ENCODE results near the gene SLC16A9. TPM values are rescaled to one million over a fixed set of nuclear protein-coding genes. Genes with fewer than 3 reads are reported as not detected.

SLC16A9 gene
- total RNA-seq, 1 donor from 2014 or later = 8.2 TPM

DNA sequence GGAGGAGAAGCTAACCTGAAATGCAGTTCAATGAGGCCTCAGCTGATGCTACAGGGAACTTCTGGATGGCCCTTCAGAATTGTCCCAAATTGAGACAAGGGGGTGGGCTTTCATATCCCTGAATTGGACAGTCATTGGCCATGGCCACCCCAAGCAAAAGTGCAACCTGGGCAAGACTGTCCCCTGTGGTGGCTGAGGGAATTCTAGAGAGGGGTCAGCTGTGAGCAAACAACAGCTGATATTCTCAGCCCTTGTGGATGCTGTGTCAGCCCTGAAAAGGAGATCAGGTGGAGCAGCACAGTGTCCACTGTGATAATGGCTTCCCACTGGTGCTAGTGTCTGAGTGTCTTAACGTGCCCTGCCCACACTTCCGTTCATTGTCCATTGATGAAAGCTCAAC is 76.6 kb downstream of the SLC16A9 start:
- FAIRE-seq = no peak
- no peak for DNase-seq (ENCODE audit: low spot score in 2 of 2)

DNA sequence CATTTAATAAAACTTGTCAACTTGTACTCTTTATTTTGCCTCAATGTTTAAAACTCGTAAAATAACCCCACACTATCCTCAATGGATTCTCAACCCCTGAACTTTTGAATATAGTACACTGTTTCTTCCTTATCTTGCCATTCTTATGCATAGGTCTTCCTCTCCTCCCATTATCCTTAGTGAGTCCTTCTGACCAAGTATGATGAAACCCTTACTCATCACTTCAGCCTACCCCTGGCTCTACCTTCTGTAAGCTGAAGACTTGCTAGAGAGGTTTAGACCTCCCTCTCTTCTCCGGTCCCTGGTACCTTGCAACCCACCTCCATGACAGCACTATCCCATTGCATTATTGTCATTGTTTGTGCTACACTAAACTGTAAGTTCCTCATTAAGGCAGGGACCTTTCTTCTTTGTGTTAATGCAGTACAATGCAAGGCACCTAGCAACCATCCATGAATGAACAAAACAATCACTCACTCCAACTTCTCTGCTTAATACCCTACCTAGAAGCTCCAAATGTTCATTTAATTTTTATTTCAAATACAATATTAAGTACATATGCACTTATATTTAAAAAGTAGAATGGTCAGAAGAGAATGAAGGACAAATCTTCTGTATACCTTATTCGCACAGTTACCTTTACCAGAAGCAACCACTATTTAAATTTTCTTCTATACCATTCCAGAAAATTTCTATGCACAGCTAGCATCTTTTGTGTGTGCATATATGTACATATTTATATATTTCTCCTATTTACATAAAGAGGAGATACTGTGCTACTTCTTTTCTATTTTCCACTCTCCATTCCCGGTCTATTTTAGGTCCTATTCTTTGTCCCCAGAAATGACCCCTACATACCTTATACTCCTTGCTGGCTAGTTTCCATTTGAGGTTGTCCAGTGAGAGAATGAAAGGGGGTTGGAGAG is 77.5 kb downstream of the SLC16A9 start:
- DNase-seq (ENCODE audit: low spot score in 2 of 2) = no peak
- no peak for FAIRE-seq

DNA sequence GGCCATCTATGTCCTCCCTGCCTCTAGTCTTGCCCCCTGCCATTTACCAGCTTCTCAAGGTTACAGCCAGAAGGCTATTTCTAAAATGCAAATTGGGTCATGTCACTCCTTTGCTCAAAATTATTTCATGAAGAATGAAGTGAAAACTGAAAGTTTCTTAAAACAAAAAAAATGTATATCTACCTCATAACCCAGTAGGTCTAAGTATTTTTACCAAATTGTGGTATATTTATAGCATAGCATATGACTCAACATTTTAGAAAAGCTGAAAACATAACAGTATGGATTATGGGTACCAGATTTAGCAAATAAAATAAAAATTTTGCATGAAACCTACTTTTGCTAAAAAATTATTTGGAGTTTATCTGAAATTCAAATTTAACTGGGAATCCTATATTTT is 78.4 kb downstream of the SLC16A9 start:
- DNase-seq (ENCODE audit: low spot score in 2 of 2) (no peak), FAIRE-seq (no peak)

DNA sequence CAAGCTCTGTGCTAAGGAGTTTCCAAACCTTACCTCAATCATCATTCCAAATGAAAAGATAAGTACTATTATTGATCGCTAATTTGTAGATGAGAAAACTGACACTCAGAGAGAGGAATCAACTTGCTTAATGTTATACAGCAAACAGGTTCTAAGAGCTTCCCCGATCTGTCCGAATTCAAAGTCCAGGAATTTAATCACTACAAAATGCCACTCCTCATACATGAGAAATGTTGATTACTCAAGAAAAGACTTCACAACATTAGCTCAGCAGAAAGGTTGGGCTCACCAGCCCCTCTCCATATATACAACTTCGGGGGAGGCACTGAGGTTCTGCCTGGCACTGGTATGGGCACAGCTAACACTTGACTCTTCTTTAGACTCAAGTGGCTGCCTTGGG is 80.7 kb downstream of the SLC16A9 start:
- no peak for FAIRE-seq
- DNase-seq (ENCODE audit: low spot score in 2 of 2) = no peak

DNA sequence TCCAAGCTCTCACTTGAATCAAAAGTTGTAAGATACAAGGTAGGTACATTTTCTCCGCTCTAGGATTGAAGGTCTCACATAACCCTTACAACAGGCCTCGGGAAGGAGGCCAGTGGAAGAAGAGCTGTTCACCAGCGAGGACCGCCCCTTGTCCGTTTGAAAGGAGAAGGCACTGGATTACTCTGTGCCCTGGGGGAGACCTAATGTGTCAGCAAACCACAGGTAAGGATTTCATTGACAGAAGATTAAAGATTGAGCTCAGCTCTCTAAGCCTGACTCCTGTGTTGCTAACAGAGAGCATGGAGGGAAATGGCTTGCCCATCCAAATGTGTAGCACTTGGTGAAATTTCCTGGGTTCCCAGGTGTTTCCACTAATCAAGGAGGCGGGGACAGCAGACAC is 81.2 kb downstream of the SLC16A9 start:
- FAIRE-seq = no peak

DNA sequence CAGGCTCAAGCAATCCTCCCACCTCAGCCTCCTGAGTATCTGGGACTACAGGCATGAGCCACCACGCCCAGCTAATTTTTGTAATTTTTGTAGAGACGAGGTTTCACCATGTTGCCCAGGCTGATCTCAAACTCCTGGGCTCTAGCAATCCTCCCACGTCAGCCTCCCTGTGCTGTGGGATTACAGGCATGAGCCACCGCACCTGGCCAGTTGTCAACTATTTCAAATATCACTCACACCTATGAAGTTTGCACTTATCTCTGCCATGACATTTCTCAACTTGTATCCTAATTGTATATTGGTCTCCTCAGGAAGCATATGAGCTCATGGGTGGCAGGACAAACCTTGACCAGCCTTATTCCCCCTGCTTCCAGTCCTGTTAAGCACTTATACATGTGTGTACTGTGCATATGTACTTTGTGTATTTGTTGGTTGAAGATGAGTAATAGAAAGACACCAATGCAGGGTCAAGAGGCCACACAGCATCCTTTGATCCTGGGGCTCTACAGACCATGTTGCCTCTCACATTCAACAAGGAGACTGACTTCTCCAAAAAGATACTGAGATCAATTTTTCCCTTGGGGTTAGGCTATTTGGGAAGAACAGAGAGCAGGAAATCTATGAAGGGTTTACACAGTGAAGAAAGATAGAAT is 82.2 kb downstream of the SLC16A9 start:
- FAIRE-seq (no peak), DNase-seq (ENCODE audit: low spot score in 2 of 2) (no peak)

More for the DNA sequence above, 81.2 kb downstream of the SLC16A9 start:
- no peak for DNase-seq (ENCODE audit: low spot score in 2 of 2)

DNA sequence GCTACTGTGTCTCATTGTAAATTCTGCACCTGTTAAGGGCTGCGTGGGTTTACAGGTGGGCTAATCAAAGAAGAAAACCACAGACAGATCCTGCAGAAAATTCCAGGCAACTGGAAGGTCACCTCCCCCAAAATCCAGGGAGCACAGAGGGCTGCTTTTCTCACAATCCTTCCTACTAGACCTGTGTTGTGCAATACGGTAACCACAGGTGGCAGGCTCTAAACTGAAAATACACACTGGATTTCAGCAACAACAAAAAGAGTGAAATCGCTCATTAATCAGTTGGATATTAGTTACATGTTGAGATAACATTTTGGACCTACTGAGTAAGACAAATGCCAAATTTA is 83.2 kb downstream of the SLC16A9 start:
- no peak for DNase-seq (ENCODE audit: low spot score in 2 of 2)
- FAIRE-seq = no peak

DNA sequence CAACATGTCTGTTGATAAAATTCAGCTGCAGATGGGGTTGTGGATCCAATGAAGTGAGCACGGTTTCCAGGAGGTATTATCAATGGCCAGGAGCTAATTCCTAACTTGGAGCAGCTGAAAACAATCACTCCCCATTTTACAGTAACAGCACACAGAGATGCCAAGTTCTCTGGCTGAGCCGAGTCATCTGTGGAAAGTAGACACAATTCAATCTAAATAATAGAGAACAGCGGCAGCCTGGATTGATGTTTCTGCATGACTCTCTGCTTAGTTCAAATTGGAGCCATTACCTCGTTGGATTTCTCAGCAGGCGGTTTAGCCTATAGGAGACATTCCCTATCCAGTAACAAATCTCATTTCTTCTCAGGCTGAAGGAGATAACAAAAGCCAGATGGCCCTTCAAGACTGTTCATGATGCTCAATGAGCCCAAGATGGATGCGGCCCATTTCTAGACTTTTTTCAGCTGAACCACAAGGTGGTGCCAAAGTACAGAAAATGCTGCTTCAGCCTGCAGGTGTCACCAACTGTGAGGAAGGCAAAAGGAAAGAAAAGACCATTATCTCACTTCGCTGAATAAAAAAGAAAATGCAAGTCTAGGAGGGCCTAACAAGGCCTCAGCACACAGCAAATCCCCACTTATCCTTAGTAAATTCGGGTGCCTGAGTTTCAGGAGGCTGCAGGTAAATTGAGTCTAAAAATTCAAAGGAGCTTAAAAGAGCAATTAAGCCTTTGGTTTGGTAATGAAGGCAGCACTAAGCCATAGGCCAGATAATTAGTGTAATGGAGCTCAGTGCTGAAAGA is 83.7 kb downstream of the SLC16A9 start:
- FAIRE-seq = no peak
- DNase-seq (ENCODE audit: low spot score in 2 of 2) = peak; percentile 12 to 54

DNA sequence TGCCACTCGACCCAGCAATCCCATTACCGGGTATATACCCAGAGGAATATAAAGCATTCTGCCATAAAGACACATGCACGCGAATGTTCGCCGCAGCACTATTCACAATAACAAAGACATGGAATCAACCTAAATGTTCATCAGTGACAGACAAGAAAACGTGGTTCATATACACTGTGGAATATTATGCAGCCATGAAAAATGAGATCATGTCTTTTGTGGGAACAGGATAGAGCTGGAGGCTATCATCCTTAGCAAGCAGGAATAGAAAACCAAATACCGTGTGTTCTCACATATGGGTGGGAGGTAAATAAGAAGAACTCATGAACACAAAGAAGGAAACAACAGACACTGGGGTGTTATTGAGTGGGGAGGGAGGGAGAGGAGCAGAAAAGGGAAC is 84.7 kb downstream of the SLC16A9 start:
- FAIRE-seq = no peak
- DNase-seq (ENCODE audit: low spot score in 2 of 2) = no peak

DNA sequence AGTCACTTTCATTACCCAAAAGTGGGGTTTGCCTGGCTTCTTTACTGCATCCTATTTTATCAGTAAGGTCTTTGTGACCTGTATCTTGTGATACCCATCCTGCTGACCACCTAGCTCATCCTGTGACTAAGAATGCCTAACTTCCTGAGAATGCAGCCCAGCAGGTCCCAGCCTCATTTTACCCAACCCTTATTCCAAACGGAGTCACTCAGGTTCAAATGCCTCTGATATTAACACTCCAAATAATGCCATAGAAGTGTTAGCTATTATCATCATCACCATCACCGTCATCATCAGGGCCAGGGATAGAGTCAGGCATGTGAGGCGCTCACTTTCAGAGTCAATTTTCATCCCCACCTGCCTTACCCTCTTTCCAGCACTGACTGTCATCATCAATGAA is 85.5 kb downstream of the SLC16A9 start:
- no peak for FAIRE-seq
- no peak for DNase-seq (ENCODE audit: low spot score in 2 of 2)

DNA sequence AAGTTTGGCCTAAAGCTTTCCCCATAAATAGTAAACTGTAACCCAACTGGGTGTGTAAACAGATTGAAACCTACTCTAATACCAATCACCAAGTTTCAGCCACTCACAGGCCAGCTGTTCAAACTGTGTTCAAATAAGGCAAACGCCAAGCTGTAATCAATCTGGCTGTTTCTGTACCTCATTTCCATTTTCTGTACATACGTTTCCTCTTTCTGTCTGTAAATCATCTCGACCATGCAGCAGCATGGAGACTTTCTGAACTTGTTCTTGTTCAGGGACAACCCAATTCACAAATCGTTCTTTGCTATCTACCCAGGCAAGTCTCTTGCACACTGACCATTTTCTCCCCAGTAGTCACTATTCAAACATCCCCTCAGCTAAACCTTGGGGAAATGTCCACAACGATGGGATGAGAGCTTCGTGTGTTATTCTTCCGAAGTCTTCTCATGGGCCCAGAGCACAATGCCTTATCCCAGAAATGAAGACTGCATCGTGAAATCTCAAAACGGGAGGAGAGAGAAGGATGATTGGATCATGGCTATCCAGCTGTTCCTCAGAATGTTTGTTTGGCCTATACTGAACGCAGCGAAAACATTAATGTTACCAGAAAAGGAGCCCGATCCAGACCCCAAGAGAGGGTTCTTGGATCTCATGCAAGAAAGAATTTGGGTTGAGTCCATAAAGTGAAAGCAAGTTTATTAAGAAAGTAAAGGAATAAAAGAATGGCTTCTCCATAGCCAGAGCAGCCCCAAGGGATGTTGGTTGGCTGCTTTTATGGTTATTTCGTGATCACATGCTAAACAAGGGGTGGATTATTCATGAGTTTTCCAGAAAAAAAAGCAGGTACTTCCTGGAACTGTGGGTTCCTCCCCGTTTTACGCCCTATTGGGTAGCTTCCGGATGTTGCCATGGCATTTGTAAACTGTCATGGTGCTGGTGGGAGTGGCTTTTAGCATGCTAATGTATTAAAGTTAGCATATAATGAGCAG is 86.2 kb downstream of the SLC16A9 start:
- FAIRE-seq (no peak), DNase-seq (ENCODE audit: low spot score in 2 of 2) (no peak)

DNA sequence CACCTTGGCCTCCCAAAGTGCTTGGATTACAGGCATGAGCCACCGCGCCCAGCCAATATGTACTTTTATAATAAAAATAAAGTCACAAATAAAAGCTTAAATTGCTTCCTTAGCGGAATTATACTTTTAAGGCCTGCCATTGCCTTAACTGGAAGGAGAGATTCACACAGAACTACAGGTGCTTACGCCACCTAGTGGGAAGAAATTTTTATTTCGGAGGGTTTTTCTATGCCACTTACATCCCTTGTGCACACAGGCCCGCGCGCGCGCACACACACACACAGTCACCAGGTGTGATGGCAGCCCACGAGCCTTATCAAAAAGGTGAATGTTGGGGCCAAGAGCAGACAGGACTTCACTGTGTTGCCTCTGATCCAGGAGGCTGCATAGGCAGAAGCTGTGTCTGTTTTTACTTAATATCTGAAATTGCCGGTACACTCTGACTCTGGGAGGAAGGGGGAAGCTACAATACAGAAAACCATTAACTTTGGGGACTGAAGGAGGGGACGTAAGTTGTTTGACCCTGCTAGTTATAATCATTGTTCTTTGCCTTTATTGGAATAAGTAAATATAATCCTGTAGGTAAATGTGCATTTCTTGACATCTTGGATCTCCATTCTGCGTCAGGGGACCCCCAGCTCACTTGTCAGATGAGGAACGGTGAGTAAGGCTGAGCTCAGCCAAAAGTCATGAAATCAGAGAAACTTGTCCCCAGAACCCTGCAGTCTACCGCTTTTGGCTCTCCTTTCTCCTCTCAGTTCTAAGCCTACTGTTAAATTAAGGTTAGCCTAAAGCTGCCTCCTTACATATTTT is 87.1 kb downstream of the SLC16A9 start:
- FAIRE-seq = no peak
- peak; percentile 4 to 25 for DNase-seq (ENCODE audit: low spot score in 2 of 2)

DNA sequence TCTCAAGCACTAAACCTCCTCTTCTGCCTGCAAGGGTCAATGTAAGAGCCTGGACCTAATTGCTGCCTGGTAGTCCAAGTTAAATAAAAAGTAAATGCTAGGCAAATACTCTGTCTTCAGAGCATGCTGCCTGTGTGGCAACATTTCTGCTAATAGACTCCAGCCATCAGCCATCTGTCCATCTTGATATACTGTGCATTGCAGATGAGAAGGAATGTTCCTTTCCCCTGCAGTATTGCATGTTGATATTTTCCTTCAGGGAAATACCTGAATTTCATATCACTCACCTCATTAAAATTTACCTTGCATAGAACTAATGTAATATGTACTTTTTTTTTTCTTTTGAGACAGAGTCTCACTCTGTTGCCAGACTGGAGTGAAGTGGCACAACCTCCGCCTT is 87.9 kb downstream of the SLC16A9 start:
- DNase-seq (ENCODE audit: low spot score in 2 of 2) (no peak), FAIRE-seq (no peak)

DNA sequence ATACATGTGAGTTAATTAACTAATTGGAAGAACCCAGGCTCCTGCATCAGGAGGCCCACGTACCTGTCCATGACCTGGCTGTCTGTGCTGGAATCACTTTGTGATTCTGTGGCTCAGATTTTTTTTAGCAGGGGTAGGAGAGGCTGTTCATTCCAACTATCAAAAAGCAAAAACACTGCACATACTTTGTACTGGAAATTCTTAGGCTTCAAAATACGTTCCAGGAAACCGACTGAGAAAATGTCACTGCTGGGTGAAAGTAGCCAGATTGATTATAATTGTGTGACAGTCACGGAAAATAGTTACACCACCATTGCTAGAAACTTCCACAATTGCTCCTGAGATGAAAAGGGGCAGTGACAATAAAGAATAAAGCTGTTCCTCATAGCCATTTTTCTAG is 91.0 kb downstream of the SLC16A9 start:
- DNase-seq (ENCODE audit: low spot score in 2 of 2) = no peak
- no peak for FAIRE-seq

DNA sequence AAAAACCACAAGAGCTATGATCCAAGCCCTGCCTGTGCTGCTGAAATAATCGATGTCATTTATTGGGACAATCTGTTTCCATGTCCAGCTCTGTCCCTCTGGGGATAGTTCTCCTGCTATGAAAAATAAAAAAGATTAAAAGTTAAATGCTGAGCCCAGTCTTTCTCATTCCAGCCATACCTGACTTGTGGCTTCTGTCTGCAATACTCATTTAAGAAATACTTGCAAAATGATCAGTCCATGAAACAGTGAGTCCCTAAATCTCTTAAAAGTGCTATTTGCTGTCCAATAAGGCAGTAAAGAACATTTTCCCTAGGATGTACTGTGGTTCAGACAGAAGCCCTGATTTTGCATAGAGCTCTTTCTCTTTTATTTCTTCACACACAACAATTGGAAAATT is 91.7 kb downstream of the SLC16A9 start:
- FAIRE-seq (no peak), DNase-seq (ENCODE audit: low spot score in 2 of 2) (no peak)

DNA sequence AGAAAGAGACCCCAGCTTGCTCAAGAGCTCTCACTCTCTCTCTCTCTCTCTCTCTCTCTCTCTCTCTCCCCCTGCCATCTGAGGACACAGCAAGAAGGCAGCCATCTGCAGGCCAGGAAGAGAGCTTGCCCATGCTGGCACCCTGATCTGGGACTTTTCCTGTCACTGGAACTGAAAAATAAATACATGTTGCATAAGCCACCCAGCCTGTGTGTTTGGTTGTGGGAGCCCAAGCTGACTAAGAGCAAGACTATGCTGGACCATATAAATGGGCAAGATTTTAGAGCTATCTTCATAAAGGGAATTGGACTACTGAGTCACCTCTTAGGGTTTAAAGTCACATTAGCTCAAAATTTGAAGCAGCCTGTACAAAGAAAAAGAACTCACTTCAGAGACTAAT is 98.6 kb downstream of the SLC16A9 start:
- DNase-seq (ENCODE audit: low spot score in 2 of 2) (no peak), FAIRE-seq (no peak)

DNA sequence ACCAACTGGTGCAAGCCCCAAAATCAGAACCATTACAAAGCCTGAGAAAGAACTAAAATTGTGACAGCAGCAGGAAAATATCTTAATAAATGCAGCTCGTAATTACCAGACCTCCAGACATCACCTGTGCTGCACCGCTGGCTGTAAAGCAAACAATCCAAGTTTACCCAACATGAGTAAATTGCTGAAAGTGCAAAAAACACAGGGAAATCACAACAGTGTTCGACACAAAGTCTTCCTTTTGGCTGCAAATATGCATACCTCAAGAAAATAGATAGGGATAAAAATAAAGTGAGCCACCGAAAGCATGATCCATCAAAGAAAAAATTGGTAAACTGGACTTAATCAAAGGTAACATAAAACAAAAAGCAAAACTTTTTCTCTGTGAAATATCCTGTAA is 101.7 kb downstream of the SLC16A9 start:
- no peak for FAIRE-seq
- no peak for DNase-seq (ENCODE audit: low spot score in 2 of 2)

DNA sequence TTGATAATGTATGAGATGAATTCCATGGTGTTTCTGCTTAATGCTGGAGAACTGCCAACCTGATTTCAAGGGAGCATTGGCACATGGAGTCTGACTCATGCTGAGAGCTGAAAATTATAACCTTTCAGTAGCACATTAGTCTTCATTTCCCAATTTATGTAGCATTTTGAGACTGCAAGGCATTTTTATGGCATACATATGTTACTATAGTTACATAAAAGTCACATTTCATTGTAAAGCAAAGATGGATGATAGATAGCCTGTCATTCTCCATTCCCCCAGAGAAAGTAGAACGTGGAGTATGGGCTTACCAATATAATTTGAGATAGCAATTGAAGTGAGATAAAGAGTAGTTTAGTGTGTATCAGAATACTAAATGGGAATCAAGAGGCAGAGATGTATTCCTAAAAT is 103.1 kb downstream of the SLC16A9 start:
- DNase-seq (ENCODE audit: low spot score in 2 of 2) (no peak), FAIRE-seq (no peak)

DNA sequence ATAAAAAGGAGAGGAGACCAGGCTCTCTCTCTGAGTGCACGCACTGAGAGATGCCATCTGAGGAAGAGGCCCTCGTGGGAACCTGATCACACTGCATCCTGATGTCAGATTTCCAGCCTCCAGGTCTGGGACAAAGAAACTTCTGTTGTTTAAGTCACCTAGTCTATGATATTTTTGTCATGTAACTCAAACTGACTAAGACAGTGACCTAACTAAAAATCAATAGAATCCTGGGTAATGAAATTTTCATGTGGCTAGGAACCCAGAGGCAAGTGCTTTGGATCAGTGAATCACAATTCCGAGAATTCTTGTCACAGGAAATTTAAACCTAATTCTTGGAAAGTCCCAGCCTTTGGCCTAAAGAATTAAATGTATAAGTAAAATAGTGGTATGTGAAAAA is 107.7 kb downstream of the SLC16A9 start:
- no peak for FAIRE-seq
- no peak for DNase-seq (ENCODE audit: low spot score in 2 of 2)

All from frontal cortex (tissue), 4 donors.